SH-SY5Y (cell line): Measurements from ENCODE around the gene UBE2S.

Experiments used
- GATA2 ChIP-seq: IDR thresholded peaks from 2 replicates; pipeline ENCODE4 v1.6.1; 2011; ENCODE audit warnings: mild to moderate bottlenecking, low read depth, low read length
- GATA3 ChIP-seq: IDR thresholded peaks from 2 replicates; pipeline ENCODE4 v1.6.1; 2011; ENCODE audit warnings: low read depth, mild to moderate bottlenecking, low read length, moderate library complexity

The UBE2S gene

DNA sequence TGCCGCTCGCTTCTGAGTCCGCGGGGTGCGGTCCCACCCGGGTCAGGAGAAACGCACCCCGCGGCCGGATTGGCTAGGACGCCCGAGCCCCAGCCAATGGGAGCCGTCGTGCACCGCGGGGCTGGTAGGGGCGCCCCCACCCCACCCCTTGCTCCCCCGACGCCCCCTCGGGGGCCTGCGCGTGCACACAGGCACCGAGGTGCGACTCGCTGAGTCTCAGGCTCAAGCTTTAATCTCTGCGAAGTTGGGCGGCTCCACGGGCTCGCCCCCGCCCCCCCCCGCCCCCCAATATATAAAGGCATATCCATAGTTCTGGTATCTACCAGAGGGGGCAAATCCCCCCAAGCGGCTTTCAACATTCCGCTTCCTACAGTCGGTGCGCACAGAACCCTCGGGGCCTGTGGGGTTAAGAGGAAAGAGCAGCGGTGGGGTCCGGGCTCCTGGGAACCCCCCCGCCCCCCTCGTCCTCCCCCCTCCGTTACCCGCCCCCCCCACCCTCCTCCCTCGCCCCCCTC, 52.8 kb downstream of the UBE2S start, which contains the start of gene COX6B2:
TSS of gene COX6B2 (minus strand) at position 22 of the 515 bp plus-strand sequence. CDS start 198 bp downstream, outside the sequence.
- TF ChIP-seq GATA3 = no peak

- TF ChIP-seq GATA2 (no peak), GATA3 (no peak)
These were observed 53.5 kb downstream of the UBE2S start for GRCh38 chr19:55353803-55354697.

DNA sequence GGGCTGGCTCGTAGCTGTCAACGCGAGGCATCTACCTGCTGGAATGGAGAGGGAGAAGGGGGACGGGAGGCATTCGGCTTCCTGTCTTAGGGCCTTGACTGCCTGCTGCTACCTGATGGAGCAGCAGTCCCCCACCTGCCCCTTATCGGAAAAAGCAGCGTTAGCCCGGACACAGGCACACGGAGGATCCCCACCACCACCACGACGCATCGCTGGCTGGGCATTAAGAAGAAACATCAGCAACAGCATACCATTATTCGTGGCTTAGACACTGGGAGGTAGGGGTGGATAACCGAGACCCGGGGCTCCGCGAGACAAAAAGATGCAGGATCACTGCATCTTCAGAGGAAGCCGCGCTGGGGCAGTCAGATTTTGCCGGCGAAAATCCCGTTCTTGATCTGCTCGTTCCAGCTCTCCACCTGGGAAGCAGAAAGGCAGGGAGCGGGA, 54.2 kb downstream of the UBE2S start:
- no peak for TF ChIP-seq GATA2
- TF ChIP-seq GATA3 = no peak

DNA sequence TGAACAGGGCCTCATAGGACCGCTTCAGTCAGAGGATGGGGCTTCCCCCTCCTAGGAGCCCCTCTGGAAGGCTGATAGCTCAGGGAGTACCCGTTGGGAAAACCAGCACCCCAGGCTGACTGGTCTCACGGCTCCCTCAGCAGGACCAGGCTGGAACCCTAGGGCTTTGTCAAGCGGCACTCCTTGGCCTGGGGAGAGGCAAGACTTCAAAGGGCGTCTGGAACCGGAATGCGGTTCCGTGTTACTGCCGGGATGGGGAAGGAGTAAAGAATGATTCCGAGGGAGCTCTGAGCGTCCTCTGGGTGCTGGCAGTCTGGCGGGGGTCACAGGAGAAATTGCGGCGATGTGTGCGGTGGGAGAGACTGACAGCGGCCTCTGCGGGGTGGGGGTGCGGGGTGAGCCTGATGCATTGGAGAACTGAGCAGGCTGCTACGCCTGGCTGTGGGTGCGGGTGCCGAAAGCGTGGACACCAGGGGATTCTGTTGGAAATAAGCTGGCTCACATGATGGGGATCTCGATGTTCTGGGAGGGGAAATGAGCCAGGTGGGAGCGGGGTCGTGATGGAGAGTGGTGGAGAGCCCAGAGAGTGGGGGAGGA, 54.9 kb downstream of the UBE2S start:
- TF ChIP-seq GATA2 (no peak), GATA3 (no peak)

DNA sequence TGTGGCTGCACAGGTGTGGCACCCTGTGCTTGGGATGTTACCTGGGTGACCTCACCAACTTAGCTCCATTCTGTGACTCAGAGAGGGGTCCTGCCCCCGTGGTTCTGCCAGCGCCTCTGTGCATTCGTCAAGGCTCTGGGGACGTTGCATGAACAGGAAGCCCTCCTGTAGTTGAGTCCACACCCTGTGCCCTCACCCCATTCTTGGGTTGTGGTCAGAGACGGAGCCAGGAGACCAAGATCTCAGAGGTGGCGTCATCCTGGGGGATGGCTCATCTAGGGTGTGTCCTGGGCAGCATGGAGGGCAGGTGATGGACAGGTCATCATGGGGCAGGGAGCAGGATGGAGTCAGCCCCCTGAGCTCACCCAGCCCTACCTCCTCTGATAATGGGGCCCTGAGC, 55.5 kb downstream of the UBE2S start:
- TF ChIP-seq GATA2 = no peak
- TF ChIP-seq GATA3 = no peak

- TF ChIP-seq GATA3 = no peak
- TF ChIP-seq GATA2 = no peak
These were observed 56.8 kb downstream of the UBE2S start for GRCh38 chr19:55350620-55351315.
